Stimulated activated CD4-positive, alpha-beta T cell treated with anti-CD3 and anti-CD28 coated beads, Interleukin-2, amount 100 ng/mL, for 24 hours (primary cell): ENCODE results near the gene SLC24A1.

Experiments used
- DNase-seq, 2 donors: peaks; one replicate each; pipeline ENCODE4 v3.0.0-alpha.2; 2020

Gene SLC24A1

DNA sequence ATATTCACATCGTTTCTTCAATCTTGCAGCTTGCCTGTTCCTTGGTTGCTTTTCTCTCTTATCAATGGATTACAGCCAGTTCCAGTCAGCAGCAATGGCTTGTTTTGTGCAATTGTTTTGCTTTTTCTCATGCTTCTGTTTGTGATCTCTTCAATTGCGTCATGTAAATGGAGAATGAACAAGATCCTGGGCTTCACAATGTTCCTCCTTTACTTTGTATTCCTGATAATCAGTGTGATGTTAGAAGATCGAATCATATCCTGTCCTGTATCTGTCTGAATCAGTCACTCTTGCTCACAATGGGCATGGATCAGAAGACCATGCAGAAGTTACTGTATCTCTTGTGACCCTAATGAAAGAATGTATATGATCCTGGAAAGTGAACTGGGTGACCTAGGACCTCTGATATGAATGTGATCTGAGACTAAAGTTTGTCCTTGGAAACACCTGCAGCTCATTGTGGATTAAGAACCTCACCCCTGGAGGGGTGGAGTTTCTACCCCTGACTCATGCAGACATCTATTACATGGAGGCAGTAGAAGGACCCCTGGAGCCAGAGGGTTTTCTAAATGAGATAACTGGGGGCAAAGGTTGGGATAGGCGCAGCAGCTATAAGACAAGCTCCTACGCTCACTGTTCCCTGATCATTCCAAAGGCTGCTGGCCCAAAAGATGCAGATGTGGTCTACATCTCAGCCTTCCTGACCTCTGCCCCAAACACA, 32.2 kb downstream of the SLC24A1 start:
- DNase-seq = no peak

DNA sequence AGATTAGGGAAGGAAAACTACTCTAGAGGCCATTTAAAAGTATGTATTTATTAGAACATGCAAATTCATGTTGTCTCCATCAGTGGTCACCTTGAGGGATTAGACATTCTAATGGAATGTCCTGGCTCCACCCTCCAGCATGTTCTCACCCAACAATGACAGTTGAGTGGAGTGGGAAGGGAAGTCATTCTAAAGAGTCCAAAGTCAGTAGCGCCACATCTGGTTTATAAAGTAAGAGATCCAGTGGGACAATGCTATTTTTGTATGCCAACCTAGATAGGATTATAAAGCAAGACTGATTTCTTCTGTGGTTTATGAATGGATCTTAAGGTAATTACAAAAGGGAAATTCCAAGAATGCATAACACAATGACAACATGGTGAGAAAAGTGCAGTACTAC, 33.3 kb downstream of the SLC24A1 start:
- DNase-seq = no peak

GRCh38 chr15:65655457-65655856, 33.7 kb downstream of the SLC24A1 start:
- no peak for DNase-seq

GRCh38 chr15:65659502-65660052, 37.8 kb downstream of the SLC24A1 start:
- no peak for DNase-seq

- DNase-seq = no peak
These were observed 39.2 kb downstream of the SLC24A1 start for GRCh38 chr15:65660927-65661326.

- DNase-seq = no peak
These were observed 41.8 kb downstream of the SLC24A1 start for GRCh38 chr15:65663521-65663920.

- DNase-seq = no peak
These were observed 44.5 kb downstream of the SLC24A1 start for GRCh38 chr15:65666257-65666656.

DNA sequence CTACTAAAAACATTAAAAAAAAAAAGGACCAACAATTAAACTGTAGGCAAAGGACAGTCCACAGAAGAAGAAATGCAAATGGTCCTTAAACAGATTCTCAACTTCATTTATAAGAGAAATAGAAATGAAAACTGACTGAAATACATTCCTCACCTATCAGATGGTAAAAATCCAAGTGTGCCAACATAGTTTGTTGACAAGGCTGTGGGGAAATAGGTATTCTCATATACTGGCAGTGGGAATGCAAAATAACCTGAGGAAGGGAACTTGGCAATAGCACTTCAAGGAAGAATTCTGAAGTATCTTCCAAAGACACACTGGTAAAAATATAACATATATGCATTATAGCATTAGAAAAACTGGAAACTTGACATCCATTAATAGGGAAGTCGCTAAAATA, 53.8 kb downstream of the SLC24A1 start:
- no peak for DNase-seq

- DNase-seq = no peak
These were observed 54.4 kb downstream of the SLC24A1 start for GRCh38 chr15:65676123-65676522.

DNA sequence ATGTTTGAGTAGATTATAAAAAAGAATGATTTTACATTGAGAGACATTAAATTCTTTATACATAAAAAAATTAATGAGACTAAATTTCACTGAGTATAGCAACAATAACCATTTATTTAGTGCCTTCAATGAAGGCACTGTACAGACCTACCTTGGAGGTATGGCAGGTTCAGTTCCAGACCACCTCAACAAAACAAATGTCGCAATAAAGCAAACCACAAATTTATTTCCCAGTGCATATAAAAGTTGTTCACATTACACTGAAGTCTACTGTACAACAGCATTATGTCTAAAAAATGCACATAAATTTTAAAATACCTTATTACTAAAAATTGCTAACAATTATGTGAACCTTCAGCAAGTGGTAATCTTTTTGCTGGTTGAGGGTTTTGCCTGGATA, 58.8 kb downstream of the SLC24A1 start:
- no peak for DNase-seq

GRCh38 chr15:65682404-65682911, 60.7 kb downstream of the SLC24A1 start:
- no peak for DNase-seq

GRCh38 chr15:65688462-65688861, 66.7 kb downstream of the SLC24A1 start:
- no peak for DNase-seq

- no peak for DNase-seq
These were observed 68.4 kb downstream of the SLC24A1 start for GRCh38 chr15:65690173-65690572.

DNA sequence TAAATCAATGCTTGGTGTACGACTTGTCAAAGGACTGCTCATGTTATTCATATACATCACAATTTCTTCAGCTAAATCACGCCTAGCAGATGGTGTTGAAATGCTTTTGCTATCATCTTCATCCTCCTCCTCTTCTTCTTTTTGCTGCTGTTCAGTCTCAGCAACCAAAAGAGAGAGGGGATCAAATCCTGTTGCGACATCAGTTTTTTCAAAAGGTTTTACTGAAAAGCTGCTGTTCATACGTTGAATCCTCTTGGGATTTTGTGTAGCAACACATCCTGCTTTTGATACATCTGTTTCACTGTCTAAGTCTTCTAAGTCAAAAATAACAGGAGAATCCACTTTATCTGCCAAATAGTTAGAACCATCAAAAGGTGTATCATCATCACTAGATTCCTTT, 69.0 kb downstream of the SLC24A1 start:
- DNase-seq = no peak

DNA sequence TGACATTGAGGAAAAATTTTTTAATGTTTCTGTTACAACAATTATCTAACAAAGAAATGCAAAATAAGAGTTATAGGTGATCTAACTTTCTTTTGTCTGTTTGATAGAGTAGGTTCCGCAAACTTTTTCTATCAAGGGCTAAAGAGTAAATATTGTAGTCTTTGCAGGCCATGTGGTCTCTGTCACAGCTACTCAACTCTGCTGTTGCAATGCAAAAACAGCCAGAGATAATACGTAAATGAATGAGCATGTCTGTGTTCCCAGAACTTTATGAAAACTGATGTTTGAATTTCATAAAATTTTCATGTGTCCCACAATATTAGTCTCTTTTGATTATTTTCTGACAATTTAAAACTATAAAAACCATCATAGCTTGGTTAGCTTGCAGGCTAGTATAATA, 73.3 kb downstream of the SLC24A1 start:
- DNase-seq = no peak
